Islet precursor cell (in vitro differentiated cells): ENCODE data around the gene SYT13.

Source experiments
- DNase-seq: peaks from one replicate; pipeline ENCODE4 v3.0.0-alpha.2; 2018

The SYT13 gene

DNA sequence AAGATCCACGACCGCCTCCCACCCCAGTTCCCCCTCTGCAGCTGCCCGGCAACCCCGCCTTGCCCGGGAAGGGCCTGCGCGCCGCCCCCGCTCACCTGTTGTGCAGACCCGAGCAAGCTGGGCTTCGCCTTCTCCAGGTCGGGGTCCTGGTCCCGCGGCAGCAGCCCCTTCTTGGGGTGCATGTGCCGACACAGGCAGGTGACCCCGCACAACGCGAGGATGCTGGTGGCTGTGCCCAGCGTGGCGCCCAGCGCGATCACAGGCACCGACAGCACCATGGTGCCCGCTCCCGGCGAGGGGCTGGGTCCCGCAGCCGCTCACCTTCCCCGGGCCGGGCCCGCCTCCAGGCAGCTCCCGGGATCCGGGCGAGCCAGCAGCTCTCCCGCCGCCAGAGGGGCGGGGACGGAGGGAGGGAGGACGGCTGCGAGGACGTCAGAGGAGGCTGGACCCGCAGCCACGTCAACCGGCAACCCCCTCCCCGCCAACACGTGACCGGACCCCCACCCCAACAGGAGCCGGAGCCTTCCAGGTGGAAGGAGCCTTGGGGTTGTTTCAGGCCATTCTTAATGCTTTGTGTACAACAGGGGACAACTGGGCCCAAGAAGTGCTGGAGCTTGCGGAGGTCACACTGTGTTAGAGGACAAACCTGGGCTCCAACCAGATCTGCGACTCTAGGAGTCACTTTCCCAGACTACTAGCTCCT lies at the start of gene SYT13:
TSS of gene SYT13 (minus strand) at position 412 of the 703 bp plus-strand sequence. CDS start at position 278, 134 bp downstream.
- peak; percentile 85 for DNase-seq

GRCh38 chr11:45335434-45335833 lies 49.3 kb upstream of the SYT13 start:
- no peak for DNase-seq

GRCh38 chr11:45334836-45335235 lies 48.7 kb upstream of the SYT13 start:
- DNase-seq = no peak

- DNase-seq = no peak
These were observed 48.3 kb upstream of the SYT13 start for GRCh38 chr11:45334410-45334809.

DNA sequence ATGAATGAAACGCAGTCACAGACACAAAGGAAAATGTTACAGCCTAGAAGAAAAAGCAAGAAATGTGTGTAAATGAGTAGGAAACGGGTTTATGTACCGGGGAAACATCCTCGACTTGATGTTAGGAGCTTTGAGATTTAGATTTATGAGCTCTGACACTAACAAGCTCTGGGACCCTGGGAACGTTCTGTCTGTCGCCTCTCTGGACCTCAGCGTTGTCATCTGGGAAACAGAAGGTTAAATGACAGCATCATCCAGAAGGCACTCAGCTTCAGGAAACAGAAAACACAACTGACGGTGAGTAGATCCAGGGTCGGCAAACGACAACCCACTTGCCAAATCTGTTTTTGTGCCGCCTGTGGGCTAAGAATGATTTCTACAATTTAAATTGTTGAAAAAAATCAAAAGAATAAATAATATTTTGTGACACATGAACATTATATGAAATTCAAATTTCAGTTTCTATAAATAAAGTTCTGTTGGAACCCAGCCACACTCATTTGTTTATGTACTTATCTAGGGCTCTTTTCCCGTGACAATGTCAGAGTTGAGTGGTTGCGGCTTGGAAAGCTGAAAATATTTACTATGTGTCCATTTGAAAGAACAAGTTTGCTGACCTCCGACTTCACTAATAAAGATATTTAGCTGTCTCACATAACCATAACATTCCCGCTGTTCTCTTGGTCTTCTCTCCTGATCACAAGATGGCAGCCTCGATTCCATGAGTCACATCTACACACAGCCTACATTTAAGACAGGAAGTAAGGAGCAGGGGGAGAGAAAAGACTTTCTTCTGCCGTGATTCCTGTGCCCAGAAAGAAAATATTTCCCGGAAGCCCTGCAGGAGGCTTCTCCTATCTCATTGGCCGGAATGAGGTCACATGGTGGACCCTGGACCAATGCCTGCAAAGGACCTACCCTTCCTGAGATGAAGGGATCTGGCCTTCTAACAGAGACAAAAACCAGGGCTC lies 47.1 kb upstream of the SYT13 start:
- no peak for DNase-seq

- DNase-seq = no peak
These were observed 46.3 kb upstream of the SYT13 start for GRCh38 chr11:45332276-45332934.

- no peak for DNase-seq
These were observed 45.7 kb upstream of the SYT13 start for GRCh38 chr11:45331839-45332238.

- DNase-seq = no peak
These were observed 42.6 kb upstream of the SYT13 start for GRCh38 chr11:45328726-45329125.

DNA sequence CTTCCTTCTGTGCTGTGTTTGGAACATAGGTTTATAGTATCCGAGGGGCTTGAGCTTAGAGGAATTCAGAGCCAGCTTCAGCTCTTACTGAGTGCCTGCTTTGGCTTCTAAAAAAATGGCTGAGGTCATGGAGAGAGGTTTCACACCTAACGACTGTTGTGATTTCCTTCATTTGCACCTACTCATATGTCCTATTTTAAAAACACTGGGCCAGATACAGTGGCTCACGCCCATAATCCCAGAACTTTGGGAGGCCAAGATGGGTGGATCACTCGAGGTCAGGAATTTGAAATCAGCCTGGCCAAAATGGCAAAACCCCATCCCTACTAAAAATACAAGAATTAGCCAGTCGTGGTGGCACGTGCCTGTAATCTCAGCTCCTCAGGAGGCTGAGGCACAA lies 38.3 kb upstream of the SYT13 start:
- no peak for DNase-seq

DNA sequence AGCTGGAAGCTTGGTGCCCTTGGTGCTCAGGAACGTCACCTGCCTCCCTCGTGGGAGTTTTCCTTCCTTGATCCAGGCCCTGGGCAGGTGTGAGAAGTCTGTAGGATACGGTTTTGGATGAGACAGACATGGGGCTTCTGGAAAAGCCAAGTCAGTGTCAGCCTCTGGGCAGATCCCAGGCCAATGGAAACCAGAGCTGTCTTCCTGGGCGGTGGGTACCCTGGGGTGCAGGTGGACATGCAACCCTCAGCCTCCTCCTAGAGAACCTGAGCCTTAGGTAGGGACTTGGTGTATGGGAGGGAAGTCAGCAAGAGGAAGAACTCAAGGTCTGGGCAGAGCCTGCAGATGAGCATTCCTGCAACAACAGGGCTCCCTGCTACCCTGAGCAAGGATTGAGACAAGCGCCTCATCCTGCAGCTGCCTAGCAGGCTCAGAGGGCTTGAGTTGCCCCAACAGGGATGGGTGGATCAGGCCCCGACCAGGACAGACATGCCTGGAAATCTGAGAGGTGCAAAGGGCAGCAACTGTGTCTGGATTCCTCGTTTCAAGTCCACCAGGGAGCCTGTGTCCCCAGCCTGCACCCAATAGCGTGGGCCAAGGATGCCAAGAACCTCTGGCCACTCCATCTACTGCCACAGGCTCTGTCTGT lies 37.6 kb upstream of the SYT13 start:
- DNase-seq = no peak

DNA sequence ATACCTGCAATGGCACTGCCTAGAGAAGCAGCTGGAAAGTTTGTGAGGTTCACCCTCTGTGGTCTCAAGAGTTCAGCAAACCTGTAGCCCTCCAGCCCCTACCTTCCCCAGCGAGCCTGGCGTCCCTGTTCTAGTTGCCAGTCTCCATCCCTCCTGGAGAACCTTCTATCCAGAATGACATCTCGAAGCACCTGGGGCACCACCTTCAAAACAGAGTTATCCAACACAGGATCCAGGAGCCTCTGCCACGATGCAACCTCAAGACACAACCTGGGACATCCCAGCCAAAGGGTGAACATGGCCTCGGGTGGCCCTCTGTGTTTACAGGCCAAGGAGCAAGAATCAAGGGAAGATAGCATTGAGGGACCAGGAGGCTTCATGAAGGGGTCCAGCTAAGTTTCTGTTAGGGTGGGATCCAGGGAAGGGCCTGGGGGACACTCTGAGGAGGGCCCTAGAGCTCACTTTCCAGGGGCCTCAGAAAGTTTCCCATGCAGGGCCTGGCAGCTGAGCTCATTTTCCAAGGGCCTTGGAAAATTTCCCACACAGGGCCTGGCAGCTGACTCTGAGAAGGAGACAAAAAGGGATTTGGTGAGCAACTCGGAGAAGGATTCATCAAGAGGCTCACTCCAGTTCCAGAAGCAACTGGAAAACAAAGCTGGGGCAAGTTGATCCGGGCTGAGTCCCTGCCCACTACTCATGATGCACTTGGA lies 36.9 kb upstream of the SYT13 start:
- DNase-seq = no peak

GRCh38 chr11:45322111-45322705 lies 36.1 kb upstream of the SYT13 start:
- DNase-seq = no peak

DNA sequence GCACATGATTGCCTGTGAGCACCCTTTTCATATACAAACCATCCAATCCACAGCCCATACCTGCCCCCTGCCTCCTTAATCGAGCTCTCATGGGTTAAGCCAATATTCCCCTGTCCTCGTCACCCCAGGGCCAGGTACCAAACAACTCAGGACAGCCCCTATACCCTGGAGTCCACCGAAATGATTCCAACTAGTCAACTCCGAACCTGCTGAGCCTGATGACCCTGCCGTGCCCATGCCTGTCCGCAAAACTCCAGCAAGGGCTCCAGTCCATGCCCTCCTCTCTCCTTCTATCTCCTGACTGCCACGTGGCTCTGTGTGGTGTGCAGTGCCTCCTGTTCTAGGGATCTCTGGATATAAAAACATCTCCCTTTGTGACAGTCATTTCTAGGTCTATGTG lies 35.5 kb upstream of the SYT13 start:
- DNase-seq = no peak

DNA sequence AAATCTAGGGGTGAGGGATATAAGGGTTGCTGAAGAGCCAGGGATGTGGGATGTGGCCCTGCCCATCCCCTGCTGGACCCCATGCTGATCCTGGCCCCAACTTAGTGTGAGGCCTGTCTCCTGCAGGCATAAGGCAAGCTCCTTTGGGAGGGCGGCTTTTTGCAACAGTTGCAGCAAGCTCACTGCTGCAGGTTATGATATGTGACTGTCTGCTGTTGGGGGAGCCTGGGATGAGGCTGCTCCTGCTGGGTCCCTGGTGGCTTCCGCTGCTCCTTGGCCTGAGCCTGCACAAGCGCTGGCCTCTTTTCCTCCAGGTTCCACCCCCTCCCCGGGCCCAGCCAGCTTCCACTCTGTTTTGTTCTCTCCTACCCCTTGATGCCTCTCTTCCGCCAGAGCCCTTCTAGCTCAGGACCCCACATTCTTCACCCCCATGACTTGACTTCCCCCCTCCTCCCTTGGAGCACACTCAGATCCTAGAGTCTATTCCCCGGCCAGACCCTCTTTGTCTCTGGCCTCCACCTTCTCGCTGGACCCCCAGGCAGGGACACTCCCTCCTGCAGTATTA lies 35.0 kb upstream of the SYT13 start:
- DNase-seq = no peak

DNA sequence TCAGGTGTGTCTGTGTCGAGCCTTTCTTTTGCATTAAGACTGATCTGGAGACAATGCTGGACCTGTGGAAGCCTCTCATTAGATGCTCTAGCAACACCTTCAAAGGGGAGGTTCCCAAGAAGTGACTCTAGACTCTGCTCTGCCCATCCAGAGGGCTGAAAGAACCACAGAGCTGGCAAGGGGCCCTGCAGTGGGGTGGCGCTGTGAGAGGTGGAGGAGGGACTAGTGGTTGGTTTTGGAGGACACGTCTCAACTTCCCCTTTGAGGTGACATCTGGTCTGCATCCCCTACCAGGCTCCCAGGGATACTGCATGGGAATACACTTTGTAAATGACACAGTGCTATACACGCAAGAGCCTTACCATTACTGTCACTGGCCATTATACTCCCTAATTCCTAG lies 34.2 kb upstream of the SYT13 start:
- no peak for DNase-seq

DNA sequence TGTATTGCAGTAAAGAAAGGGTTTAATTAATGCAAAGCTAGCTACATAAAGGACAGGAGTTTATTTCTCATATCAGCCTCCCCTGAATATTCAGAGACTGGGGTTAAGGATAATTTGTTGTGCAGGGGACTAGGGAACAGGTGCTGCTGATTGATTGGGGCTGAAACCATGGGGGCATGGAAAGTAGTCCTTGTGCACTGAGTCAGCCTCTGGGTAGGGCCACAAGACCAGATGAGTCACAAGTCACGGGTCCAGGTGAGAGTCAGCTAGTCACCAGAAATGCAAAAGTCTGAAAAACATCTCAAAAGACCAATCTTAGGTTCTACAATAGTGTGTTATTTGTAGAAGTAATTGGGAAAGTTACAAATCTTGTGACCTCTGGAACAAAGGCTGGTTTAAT lies 32.9 kb upstream of the SYT13 start:
- DNase-seq = no peak

DNA sequence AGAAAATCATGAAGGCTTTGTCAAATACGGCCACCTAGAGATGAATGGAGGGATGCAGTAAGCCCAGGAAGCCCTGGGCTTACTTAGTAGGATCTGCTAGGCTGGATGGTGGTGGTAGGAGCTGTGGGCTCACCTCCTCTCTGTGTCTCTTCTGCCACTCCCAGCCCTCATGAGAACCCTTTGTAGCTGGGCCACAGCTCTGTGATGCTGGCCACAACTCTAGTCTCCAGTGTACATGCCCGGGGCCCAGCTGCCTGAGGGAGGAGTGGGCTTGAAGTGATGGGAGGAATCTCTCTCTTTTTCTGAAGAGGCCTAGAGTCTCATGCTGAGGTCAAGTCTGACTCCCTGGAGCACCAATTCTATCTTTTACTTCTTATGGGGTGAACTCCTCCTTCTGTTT lies 32.4 kb upstream of the SYT13 start:
- no peak for DNase-seq

GRCh38 chr11:45316258-45316657 lies 30.1 kb upstream of the SYT13 start:
- no peak for DNase-seq

DNA sequence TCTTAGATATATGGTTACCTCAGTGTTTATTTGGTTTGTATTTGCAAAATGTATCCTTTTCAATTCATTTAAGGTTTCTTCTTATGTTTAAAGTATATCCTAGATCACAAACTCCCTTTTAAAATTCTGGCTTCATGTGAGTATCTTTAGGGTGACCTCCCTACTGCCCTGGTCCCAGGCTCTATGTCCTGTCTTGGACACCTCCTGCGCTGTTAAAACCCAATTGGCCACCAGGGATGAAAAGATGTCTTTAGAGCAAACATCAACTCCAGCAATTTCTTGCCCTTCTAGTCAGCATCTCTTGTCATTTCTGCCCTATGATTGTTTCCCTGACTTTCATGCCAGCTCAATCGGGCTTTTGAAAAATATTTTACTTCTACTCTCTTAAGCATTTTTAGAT lies 28.8 kb upstream of the SYT13 start:
- no peak for DNase-seq

DNA sequence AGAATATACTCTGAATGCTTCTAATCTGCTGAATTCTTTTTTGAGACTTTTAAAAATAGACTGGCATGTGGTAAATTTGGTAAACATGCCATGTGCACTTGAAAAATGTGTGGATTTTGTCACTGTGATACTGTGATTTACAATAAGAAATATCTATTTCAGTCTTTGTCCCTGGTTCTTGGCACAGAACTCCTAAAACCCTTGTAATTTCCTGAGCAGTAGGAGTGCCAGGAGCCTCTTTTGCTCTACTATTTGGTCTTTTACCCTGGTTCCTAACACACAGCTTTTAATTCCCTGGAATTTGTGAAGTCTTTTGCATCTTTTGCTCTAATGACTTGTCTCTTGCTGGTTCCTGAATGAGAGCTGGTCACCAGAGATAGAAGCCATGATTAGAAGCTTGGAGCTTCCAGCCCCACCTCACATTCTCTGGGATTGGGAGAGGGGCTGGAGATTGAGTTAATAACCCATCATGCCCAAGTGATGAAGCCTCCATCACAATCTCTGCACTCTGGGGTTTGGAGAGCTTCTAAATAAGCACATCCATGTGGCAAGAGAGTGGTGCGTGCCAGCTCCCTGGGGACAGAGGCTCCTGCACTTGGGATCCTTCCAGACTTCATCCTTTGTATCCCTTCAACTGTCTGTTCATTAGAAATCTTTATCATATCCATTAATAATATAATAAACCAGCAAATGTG lies 27.2 kb upstream of the SYT13 start:
- DNase-seq = no peak
